H1 (cell line): ENCODE data around the gene EXOC2. TPM values are rescaled to one million over a fixed set of nuclear protein-coding genes. Genes with fewer than 3 reads are reported as not detected.

ENCODE experiments used
- CBX5 ChIP-seq: fragments of 300-800, 300-1000 bp; sonication (generic); IDR thresholded peaks from 2 replicates; pipeline ENCODE4 v1.7.1; 2016; ENCODE audit warnings: antibody characterized with exemption, low read length, low read depth
- CHD1 ChIP-seq: IDR thresholded peaks from 2 replicates; pipeline ENCODE4 v1.6.1; 2012; ENCODE audit warnings: low read depth, low read length, improper control_type of control experiment
- EGR1 ChIP-seq: IDR thresholded peaks from 2 replicates; pipeline ENCODE4 v1.6.1; 2011; ENCODE audit warnings: low read depth, low read length, borderline replicate concordance
- EP300 ChIP-seq, 2 experiments: IDR thresholded peaks; 1 replicate in 1 of 2; 2 replicates in 1 of 2; pipeline ENCODE4 v1.6.1; 2011 to 2012; ENCODE audit warnings: low read depth in 2 of 2, low read length in 2 of 2, mild to moderate bottlenecking in 2 of 2, borderline replicate concordance in 1 of 2, inconsistent platforms in 1 of 2, moderate library complexity in 1 of 2
- GABPA ChIP-seq: IDR thresholded peaks from 2 replicates; pipeline ENCODE4 v1.6.1; 2011; ENCODE audit warnings: mild to moderate bottlenecking, low read length, moderate library complexity, borderline replicate concordance; ENCODE audit not compliant: insufficient read depth
- JUND ChIP-seq: IDR thresholded peaks from 2 replicates; pipeline ENCODE4 v1.6.1; 2011; ENCODE audit warnings: mild to moderate bottlenecking, improper control_type of control experiment, low read length
- KDM5A ChIP-seq: fragments of 200-600 bp; IDR thresholded peaks from 2 replicates; pipeline ENCODE4 v1.7.1; 2012; ENCODE audit warnings: mild to moderate bottlenecking, low read length, inconsistent platforms, mixed read lengths
- POU5F1 ChIP-seq: IDR thresholded peaks from 2 replicates; pipeline ENCODE4 v1.6.1; 2011; ENCODE audit warnings: low read depth, mild to moderate bottlenecking, low read length, moderate library complexity
- RNF2 ChIP-seq: fragments of 200-900, 300-1000 bp; sonication (generic); IDR thresholded peaks from 2 replicates; pipeline ENCODE4 v1.7.1; 2016; ENCODE audit warnings: borderline replicate concordance, low read depth, mild to moderate bottlenecking, antibody characterized with exemption, low read length; ENCODE audit not compliant: poor library complexity, severe bottlenecking; ENCODE audit errors: missing control alignments
- SP4 ChIP-seq: IDR thresholded peaks from 2 replicates; pipeline ENCODE4 v1.6.1; 2012; ENCODE audit warnings: low read length, inconsistent platforms
- TBP ChIP-seq: IDR thresholded peaks from 2 replicates; pipeline ENCODE4 v1.6.1; 2011; ENCODE audit warnings: low read depth, low read length, improper control_type of control experiment
- polyA plus RNA-seq, 7 experiments: library from polyadenylated mRNA; depleted of rRNA in 3 of 7; stranded (reverse) in 5 of 7; unstranded in 2 of 7; fragments of >200 nt in 5 of 7; fragments of 200-250 nt in 2 of 7; gene quantifications; 1 replicate in 5 of 7; 2 replicates in 1 of 7; 4 replicates in 1 of 7; pipeline versions ENCODE4 v1.2.1 to v1.2.3, GENCODE V29; 2011 to 2013; ENCODE audit warnings: missing spikeins in 2 of 7, mixed read lengths in 2 of 7
- total RNA-seq: library from RNA; stranded (reverse); fragmentation: NEBNext Ultra II Directional; extraction: Animal tissue kit (Norgen Biotek cat#: 25700); gene quantifications from 2 replicates; pipeline ENCODE4 v1.2.1, GENCODE V29; 2021
- TF ChIP-seq, protein P1 (sequence below): fragments of 300-600 bp; sonication (generic); IDR thresholded peaks from 2 replicates; pipeline ENCODE4 v1.7.1; 2012; ENCODE audit warnings: low read length, moderate library complexity, mild to moderate bottlenecking, inconsistent platforms; ENCODE audit not compliant: insufficient replicate concordance

The EXOC2 gene
- total and polyA plus RNA-seq, 2 of the 8 experiments (the other 6 are each of a cell fraction or from before 2014, with no cell fraction given) = 25.5 to 44.4 TPM

DNA sequence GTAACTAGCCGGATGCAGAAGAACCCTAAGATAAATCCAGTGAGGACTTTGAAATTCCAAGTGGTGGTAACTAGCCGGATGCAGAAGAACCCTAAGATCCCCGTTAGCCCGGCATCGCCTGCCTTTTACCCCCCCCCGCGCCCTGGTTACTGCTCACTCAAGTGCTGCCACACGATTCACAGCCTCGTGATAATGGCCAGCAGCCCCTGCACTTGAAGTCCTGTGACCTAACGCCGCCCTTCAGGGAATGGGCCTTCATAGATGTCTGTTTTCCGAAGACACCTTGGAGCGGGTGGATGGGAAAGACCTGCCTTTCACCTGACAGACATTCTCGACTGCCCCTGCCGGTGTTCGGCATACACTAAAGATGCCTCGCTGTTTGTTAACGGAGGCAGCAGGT lies 163.9 kb downstream of the EXOC2 start (continued):
- TF ChIP-seq, protein P1, sequence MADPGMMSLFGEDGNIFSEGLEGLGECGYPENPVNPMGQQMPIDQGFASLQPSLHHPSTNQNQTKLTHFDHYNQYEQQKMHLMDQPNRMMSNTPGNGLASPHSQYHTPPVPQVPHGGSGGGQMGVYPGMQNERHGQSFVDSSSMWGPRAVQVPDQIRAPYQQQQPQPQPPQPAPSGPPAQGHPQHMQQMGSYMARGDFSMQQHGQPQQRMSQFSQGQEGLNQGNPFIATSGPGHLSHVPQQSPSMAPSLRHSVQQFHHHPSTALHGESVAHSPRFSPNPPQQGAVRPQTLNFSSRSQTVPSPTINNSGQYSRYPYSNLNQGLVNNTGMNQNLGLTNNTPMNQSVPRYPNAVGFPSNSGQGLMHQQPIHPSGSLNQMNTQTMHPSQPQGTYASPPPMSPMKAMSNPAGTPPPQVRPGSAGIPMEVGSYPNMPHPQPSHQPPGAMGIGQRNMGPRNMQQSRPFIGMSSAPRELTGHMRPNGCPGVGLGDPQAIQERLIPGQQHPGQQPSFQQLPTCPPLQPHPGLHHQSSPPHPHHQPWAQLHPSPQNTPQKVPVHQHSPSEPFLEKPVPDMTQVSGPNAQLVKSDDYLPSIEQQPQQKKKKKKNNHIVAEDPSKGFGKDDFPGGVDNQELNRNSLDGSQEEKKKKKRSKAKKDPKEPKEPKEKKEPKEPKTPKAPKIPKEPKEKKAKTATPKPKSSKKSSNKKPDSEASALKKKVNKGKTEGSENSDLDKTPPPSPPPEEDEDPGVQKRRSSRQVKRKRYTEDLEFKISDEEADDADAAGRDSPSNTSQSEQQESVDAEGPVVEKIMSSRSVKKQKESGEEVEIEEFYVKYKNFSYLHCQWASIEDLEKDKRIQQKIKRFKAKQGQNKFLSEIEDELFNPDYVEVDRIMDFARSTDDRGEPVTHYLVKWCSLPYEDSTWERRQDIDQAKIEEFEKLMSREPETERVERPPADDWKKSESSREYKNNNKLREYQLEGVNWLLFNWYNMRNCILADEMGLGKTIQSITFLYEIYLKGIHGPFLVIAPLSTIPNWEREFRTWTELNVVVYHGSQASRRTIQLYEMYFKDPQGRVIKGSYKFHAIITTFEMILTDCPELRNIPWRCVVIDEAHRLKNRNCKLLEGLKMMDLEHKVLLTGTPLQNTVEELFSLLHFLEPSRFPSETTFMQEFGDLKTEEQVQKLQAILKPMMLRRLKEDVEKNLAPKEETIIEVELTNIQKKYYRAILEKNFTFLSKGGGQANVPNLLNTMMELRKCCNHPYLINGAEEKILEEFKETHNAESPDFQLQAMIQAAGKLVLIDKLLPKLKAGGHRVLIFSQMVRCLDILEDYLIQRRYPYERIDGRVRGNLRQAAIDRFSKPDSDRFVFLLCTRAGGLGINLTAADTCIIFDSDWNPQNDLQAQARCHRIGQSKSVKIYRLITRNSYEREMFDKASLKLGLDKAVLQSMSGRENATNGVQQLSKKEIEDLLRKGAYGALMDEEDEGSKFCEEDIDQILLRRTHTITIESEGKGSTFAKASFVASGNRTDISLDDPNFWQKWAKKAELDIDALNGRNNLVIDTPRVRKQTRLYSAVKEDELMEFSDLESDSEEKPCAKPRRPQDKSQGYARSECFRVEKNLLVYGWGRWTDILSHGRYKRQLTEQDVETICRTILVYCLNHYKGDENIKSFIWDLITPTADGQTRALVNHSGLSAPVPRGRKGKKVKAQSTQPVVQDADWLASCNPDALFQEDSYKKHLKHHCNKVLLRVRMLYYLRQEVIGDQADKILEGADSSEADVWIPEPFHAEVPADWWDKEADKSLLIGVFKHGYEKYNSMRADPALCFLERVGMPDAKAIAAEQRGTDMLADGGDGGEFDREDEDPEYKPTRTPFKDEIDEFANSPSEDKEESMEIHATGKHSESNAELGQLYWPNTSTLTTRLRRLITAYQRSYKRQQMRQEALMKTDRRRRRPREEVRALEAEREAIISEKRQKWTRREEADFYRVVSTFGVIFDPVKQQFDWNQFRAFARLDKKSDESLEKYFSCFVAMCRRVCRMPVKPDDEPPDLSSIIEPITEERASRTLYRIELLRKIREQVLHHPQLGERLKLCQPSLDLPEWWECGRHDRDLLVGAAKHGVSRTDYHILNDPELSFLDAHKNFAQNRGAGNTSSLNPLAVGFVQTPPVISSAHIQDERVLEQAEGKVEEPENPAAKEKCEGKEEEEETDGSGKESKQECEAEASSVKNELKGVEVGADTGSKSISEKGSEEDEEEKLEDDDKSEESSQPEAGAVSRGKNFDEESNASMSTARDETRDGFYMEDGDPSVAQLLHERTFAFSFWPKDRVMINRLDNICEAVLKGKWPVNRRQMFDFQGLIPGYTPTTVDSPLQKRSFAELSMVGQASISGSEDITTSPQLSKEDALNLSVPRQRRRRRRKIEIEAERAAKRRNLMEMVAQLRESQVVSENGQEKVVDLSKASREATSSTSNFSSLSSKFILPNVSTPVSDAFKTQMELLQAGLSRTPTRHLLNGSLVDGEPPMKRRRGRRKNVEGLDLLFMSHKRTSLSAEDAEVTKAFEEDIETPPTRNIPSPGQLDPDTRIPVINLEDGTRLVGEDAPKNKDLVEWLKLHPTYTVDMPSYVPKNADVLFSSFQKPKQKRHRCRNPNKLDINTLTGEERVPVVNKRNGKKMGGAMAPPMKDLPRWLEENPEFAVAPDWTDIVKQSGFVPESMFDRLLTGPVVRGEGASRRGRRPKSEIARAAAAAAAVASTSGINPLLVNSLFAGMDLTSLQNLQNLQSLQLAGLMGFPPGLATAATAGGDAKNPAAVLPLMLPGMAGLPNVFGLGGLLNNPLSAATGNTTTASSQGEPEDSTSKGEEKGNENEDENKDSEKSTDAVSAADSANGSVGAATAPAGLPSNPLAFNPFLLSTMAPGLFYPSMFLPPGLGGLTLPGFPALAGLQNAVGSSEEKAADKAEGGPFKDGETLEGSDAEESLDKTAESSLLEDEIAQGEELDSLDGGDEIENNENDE = no peak
- TF ChIP-seq KDM5A (no peak), EGR1 (no peak), EP300 (IDR thresholded peaks at IDR 0.05; ENCODE audit: borderline replicate concordance in 1 of 2, low read depth in 2 of 2, low read length in 2 of 2) (no peak), CBX5 (no peak), POU5F1 (no peak), JUND (no peak), TBP (no peak), CHD1 (no peak), RNF2 (no peak), SP4 (no peak), GABPA (no peak)
